WERI-Rb-1 (cell line): ENCODE results near the gene INTS15.
A peak's percentile ranks its signal among the peaks of the same experiment; 100 is the strongest.

Source experiments
- DNase-seq: peaks from one replicate; pipeline ENCODE4 v3.0.0-alpha.2; 2020
- H3K27ac ChIP-seq: fragments of 250-450 bp; sonication (Bioruptor Pico); 2 replicates; pipeline ENCODE4 v1.5.1; 2020; ENCODE audit warnings: mild to moderate bottlenecking, moderate library complexity
- H3K27me3 ChIP-seq: fragments of 250-450 bp; sonication (Bioruptor Pico); 2 replicates; pipeline ENCODE4 v1.5.1; 2021; ENCODE audit warnings: mild to moderate bottlenecking, low read depth, moderate library complexity; ENCODE audit not compliant: insufficient read depth, severe bottlenecking
- H3K36me3 ChIP-seq: fragments of 250-450 bp; sonication (Bioruptor Pico); 2 replicates; pipeline ENCODE4 v1.5.1; 2020; ENCODE audit warnings: mild to moderate bottlenecking, moderate library complexity
- H3K4me3 ChIP-seq: 2 replicates; pipeline ENCODE4 v1.5.1; 2011; ENCODE audit warnings: low read depth, mild to moderate bottlenecking, control low read depth, low read length
- H3K9me3 ChIP-seq: fragments of 250-450 bp; sonication (Bioruptor Pico); 2 replicates; pipeline ENCODE4 v1.5.1; 2021; ENCODE audit warnings: mild to moderate bottlenecking, moderate library complexity; ENCODE audit not compliant: severe bottlenecking
- TF ChIP-seq, protein P1 (sequence below): IDR thresholded peaks from 2 replicates; pipeline ENCODE4 v1.5.1; 2011; ENCODE audit warnings: low read depth, mild to moderate bottlenecking, control low read depth, inconsistent platforms, low read length

The INTS15 gene

DNA sequence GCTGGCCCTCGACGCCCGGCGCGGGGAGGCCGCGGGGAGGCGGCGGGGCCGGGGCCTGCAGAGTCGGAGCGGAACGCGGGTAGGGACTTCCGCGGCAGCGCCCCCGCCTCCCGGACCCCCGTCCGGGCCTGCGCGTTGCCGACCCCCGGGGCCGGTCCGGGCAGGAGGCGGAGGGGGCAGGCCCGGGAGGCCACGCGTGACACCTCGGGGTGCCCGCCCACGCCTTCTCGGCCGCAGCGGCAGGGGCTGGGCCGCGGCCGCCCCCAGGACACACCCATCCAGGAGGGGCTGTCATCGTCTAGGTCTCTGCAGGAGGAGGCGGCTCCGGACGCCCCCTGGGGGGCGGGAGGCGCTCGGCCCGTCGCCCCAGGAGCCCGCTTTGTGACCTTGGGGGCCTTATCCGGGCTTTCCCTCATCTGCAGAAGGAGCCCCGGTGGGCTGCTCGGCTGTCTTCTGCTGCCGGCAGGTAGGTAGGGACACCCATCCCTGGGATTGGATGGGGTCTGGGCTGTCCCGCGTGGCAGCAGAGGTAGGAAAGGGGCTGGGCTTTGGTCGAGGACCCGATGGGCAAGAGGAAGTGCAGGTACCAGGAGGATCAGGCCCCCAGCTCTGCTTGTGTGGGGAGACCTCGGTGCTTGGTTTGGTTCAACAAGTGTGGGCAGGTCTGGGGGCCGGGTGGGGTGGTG, 47.9 kb downstream of the INTS15 start:
- H3K36me3 ChIP-seq: peaks cover 42% of the 10 kb centered on the region
- H3K4me3 ChIP-seq: peak overlapping the region; percentile 41
- no peaks in the 10 kb centered on the region for H3K9me3 ChIP-seq
- peak overlapping the region; percentile 47 for H3K27ac ChIP-seq
- DNase-seq: peak; percentile 71
- TF ChIP-seq, protein P1, sequence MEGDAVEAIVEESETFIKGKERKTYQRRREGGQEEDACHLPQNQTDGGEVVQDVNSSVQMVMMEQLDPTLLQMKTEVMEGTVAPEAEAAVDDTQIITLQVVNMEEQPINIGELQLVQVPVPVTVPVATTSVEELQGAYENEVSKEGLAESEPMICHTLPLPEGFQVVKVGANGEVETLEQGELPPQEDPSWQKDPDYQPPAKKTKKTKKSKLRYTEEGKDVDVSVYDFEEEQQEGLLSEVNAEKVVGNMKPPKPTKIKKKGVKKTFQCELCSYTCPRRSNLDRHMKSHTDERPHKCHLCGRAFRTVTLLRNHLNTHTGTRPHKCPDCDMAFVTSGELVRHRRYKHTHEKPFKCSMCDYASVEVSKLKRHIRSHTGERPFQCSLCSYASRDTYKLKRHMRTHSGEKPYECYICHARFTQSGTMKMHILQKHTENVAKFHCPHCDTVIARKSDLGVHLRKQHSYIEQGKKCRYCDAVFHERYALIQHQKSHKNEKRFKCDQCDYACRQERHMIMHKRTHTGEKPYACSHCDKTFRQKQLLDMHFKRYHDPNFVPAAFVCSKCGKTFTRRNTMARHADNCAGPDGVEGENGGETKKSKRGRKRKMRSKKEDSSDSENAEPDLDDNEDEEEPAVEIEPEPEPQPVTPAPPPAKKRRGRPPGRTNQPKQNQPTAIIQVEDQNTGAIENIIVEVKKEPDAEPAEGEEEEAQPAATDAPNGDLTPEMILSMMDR: peak; percentile 65
- no peaks in the 10 kb centered on the region for H3K27me3 ChIP-seq

DNA sequence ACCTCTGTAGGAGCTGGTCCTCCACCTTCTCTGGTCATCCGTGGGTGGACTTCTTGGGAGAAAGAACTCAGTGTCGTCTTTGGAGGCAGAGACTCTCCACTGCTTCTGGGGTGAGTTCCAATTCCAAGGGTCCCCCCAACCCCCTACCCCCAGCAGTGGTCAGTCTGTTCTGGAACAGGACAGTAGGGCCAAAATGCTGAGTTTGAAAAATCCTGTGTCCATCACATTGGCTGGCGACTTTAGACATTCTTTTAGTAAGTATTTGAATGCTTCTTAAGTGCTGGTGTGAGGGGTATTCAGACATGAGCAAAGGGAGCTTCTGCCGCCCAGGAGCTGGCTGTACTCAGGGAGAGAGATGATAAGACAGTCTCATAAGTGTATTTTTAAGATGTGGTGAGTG, 49.2 kb downstream of the INTS15 start:
- H3K4me3 ChIP-seq: no peak overlapping the region

DNA sequence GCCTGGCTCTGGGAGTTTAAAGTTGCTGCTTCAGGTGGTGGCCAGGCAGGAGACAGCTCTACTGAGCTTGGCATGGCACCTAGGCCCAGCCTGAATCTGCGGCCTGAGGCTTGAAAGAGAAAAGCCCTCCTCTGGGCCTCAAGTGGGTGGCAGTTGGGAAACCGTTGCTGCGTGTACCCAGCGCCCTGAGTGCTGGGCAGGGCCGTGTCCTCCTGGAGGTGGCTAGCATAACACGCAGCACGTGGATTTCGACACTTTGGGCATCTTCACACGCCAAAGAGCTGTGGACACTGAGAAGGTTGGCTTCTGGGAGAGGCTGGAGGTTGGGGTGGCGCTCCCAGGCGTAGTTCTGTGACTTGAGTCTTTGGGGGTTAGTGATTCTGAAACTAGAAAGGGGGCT, 49.8 kb downstream of the INTS15 start:
- Histone ChIP-seq H3K27ac (no peak overlapping the region), H3K36me3 (peaks cover 62% of the 10 kb centered on the region), H3K27me3 (no peaks in the 10 kb centered on the region), H3K4me3 (no peak overlapping the region), H3K9me3 (no peaks in the 10 kb centered on the region)
- no peak for DNase-seq
- TF ChIP-seq, protein P1: no peak

More for the DNA sequence above, 49.2 kb downstream of the INTS15 start:
- Histone ChIP-seq H3K27me3 (no peaks in the 10 kb centered on the region), H3K27ac (no peak overlapping the region), H3K36me3 (peaks cover 56% of the 10 kb centered on the region), H3K9me3 (no peaks in the 10 kb centered on the region)
- TF ChIP-seq, protein P1: no peak
- no peak for DNase-seq

DNA sequence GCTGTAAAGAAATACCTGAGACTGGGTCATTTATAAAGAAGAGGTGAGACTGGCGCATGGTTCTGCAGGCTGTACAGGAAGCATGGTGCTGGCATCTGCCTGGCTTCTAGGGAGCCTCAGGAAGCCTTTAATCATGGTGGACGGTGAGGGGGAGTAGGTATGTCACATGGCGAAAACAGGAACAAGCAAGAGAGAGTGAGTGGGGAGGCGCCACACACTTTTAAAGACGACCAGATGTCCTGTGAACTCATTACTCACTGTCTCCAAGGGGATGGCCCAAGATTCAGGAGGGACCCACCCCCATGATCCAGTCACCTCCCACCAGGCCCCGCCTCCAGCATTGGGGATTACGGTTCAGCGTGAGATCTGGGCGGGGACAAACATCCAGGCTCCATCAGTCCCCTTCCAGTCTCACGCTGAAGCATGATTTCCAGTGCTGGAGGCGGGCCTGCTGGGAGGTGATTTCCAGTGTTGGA, 50.5 kb downstream of the INTS15 start:
- Histone ChIP-seq H3K36me3 (peaks cover 68% of the 10 kb centered on the region), H3K4me3 (no peak overlapping the region), H3K27me3 (no peaks in the 10 kb centered on the region), H3K9me3 (no peaks in the 10 kb centered on the region), H3K27ac (no peak overlapping the region; the same call in 1 of the 2 replicates)
- DNase-seq: peak; percentile 68
- TF ChIP-seq, protein P1: no peak

DNA sequence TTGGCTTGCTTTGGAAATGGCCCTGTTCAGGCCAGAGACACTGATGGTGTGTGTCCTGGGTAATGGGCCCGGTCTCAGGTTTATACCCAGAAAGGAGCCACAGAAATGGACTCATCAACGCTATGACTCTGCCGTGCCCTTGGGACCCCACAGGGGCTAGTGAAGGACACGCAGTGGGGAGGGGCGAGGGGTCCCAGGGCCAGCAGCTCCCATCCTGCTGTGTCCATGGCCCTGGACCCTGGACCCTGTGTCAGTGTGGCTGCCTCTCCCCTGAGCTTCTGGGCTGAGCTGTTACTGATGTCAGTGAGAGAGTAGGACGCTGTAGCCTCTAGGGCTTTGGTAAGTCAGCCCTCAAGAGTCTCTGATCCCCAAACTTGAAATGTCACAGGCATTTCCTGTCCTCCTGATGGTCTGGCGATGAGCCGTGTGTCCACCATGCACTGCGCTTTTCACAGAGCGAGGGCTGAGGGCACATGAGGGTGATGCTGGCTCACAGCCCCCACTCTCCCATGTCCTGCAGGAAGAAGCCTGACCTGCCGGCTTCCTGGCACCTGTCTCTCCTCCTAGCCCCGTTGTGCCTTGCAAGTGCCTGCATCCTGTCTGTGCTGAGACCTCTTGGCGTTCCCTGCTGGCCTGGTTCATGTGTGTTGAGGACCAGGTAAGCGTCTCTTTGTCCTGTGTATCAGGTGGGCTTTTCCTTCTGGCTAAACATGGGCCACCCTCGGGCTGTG, 51.6 kb downstream of the INTS15 start:
- DNase-seq: no peak
- TF ChIP-seq, protein P1: no peak
- Histone ChIP-seq H3K9me3 (no peaks in the 10 kb centered on the region), H3K4me3 (no peak overlapping the region), H3K36me3 (peaks cover 79% of the 10 kb centered on the region), H3K27me3 (no peaks in the 10 kb centered on the region), H3K27ac (no peak overlapping the region)
